Vagina (tissue), 2 donors: ENCODE results near the gene ADGRV1. TPM values are rescaled to one million over a fixed set of nuclear protein-coding genes. Genes with fewer than 3 reads are reported as not detected.

Source experiments
- DNase-seq, 2 donors: peaks; one replicate each; pipeline ENCODE4 v3.0.0-alpha.2; 2017; ENCODE audit errors: extremely low spot score in 2 of 2
- H3K27ac ChIP-seq: fragments of 200-600 bp; sonication (generic); one replicate; pipeline ENCODE4 v1.5.1; 2019
- H3K27me3 ChIP-seq: fragments of 200-600 bp; sonication (generic); one replicate; pipeline ENCODE4 v1.5.1; 2019
- H3K36me3 ChIP-seq, 2 donors: fragments of 200-600 bp; sonication (generic); one replicate each; pipeline ENCODE4 v1.5.1; 2017 to 2019
- H3K4me1 ChIP-seq: fragments of 200-600 bp; sonication (generic); one replicate; pipeline ENCODE4 v1.5.1; 2019
- H3K4me3 ChIP-seq, 2 donors: fragments of 200-600 bp; sonication (generic); 1 replicate in 1 of 2; 2 replicates in 1 of 2; pipeline ENCODE4 v1.5.1; 2016 to 2019
- H3K9me3 ChIP-seq: fragments of 200-600 bp; sonication (generic); one replicate; pipeline ENCODE4 v1.5.1; 2019
- POLR2A ChIP-seq, 2 donors: fragments of 450-650 bp; IDR thresholded peaks; one replicate each; pipeline ENCODE4 v1.6.1; 2017; ENCODE audit warnings: antibody characterized with exemption in 2 of 2, mild to moderate bottlenecking in 2 of 2, moderate library complexity in 2 of 2
- POLR2AphosphoS5 ChIP-seq, 2 donors: sonication (generic); formaldehyde crosslinking; IDR thresholded peaks; one replicate each; pipeline ENCODE4 v1.9.0; 2017; ENCODE audit warnings: antibody characterized with exemption in 2 of 2, mild to moderate bottlenecking in 2 of 2, low read depth in 1 of 2; ENCODE audit not compliant: insufficient read depth in 1 of 2
- intact Hi-C: fragments of 100-400 bp; cut with DNase I; formaldehyde crosslinking; loops from one replicate; pipeline ENCODE4 v1.15.1; 2023
- total RNA-seq: library from RNA; depleted of rRNA; stranded (reverse); fragments of >200 nt; gene quantifications from one replicate; pipeline ENCODE4 v1.2.3, GENCODE V29; 2016
- TF ChIP-seq, protein P1 (sequence below), 3 experiments: fragments of 450-650 bp in 2 of 3; fragments of 200-600 bp in 1 of 3; sonication (generic) in 1 of 3; IDR thresholded peaks; one replicate each; pipeline ENCODE4 v1.5.1; 2017 to 2019; ENCODE audit warnings: antibody characterized with exemption in 3 of 3, mild to moderate bottlenecking in 2 of 3, moderate library complexity in 2 of 3

Gene ADGRV1
- total RNA-seq, 1 donor from 2014 or later: 10.6 TPM

DNA sequence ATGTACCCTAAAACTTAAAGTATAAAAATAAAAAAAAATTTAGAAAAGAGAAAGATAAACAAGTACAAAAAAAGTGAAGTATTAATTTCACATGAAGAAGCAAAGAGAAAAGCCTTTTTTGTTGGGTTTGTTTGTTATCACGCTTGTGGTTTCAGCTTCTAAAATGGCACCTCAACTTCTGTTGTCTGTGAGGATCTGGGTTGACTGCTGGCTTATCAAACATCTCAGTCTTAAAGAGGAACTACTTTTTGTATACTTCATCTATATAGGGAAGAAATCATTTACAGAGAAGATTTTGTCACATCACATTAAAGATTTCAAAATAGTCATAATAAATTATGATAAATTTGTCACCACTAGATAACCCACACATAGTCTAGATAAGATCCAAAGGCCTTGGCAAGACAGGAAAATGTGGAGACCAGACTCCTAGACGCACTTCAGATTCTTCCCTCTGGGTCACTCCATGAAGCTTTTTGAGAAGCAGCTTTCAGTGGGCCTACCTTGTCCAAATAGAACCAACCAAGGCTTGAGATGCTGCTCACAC is 8.8 kb upstream of the ADGRV1 start:
- Histone ChIP-seq H3K27me3 (no peaks in the 10 kb centered on the region), H3K36me3 (no peaks in the 10 kb centered on the region), H3K4me3 (no peak overlapping the region), H3K27ac (no peak overlapping the region), H3K9me3 (no peaks in the 10 kb centered on the region), H3K4me1 (no peaks in the 10 kb centered on the region)
- no peak for TF ChIP-seq POLR2A (IDR thresholded peaks at IDR 0.05)
- TF ChIP-seq, protein P1, sequence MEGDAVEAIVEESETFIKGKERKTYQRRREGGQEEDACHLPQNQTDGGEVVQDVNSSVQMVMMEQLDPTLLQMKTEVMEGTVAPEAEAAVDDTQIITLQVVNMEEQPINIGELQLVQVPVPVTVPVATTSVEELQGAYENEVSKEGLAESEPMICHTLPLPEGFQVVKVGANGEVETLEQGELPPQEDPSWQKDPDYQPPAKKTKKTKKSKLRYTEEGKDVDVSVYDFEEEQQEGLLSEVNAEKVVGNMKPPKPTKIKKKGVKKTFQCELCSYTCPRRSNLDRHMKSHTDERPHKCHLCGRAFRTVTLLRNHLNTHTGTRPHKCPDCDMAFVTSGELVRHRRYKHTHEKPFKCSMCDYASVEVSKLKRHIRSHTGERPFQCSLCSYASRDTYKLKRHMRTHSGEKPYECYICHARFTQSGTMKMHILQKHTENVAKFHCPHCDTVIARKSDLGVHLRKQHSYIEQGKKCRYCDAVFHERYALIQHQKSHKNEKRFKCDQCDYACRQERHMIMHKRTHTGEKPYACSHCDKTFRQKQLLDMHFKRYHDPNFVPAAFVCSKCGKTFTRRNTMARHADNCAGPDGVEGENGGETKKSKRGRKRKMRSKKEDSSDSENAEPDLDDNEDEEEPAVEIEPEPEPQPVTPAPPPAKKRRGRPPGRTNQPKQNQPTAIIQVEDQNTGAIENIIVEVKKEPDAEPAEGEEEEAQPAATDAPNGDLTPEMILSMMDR (IDR thresholded peaks at IDR 0.05): no peak
- TF ChIP-seq POLR2AphosphoS5 (IDR thresholded peaks at IDR 0.05; ENCODE audit: insufficient read depth in 1 of 2, low read depth in 1 of 2): no peak
- intact Hi-C loops: no loop called here
- DNase-seq: no peak

- no peaks in the 10 kb centered on the region for H3K4me1 ChIP-seq
- H3K4me3 ChIP-seq: no peak overlapping the region
- DNase-seq: no peak
- H3K27me3 ChIP-seq: no peaks in the 10 kb centered on the region
- no peak overlapping the region for H3K27ac ChIP-seq
- TF ChIP-seq, protein P1 (IDR thresholded peaks at IDR 0.05): no peak
- TF ChIP-seq POLR2AphosphoS5 (IDR thresholded peaks at IDR 0.05; ENCODE audit: insufficient read depth in 1 of 2, low read depth in 1 of 2) (no peak), POLR2A (IDR thresholded peaks at IDR 0.05) (no peak)
- no peaks in the 10 kb centered on the region for H3K36me3 ChIP-seq
- intact Hi-C loops: no loop called here
- H3K9me3 ChIP-seq: no peaks in the 10 kb centered on the region
These were observed 7.6 kb upstream of the ADGRV1 start for GRCh38 chr5:90550963-90551362.

GRCh38 chr5:90551376-90551775 is 7.2 kb upstream of the ADGRV1 start:
- Histone ChIP-seq H3K27me3 (no peaks in the 10 kb centered on the region), H3K4me3 (no peak overlapping the region), H3K9me3 (no peaks in the 10 kb centered on the region), H3K27ac (no peak overlapping the region), H3K4me1 (no peaks in the 10 kb centered on the region), H3K36me3 (no peaks in the 10 kb centered on the region)
- TF ChIP-seq, protein P1 (IDR thresholded peaks at IDR 0.05): no peak
- TF ChIP-seq POLR2A (IDR thresholded peaks at IDR 0.05) (no peak), POLR2AphosphoS5 (IDR thresholded peaks at IDR 0.05; ENCODE audit: insufficient read depth in 1 of 2, low read depth in 1 of 2) (no peak)
- intact Hi-C loops: no loop called here
- no peak for DNase-seq

DNA sequence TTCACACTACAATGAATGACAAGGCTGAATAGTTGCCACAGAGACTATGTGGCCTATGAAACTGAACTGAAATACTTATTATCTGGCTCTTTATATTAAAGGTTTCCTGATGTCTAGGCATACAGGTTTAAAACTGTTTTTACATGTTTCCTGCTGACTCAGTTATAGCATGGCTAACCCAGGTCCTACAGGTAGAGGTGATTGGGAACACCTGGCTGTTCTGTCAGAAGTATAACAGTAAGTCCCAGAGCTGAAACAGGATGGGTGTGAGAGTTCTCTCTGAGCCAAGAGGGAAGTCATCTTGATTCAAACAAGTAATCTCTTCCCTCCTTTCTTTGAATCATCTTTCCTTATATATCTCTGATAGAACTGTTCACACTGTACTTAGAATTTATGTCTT is 4.9 kb upstream of the ADGRV1 start:
- Histone ChIP-seq H3K27me3 (no peaks in the 10 kb centered on the region), H3K4me1 (peaks cover 8% of the 10 kb centered on the region), H3K36me3 (no peaks in the 10 kb centered on the region), H3K4me3 (no peak overlapping the region), H3K27ac (no peak overlapping the region), H3K9me3 (no peaks in the 10 kb centered on the region)
- intact Hi-C loops: no loop called here
- no peak for DNase-seq
- TF ChIP-seq POLR2A (IDR thresholded peaks at IDR 0.05): no peak
- TF ChIP-seq, protein P1 (IDR thresholded peaks at IDR 0.05): no peak
- TF ChIP-seq POLR2AphosphoS5 (IDR thresholded peaks at IDR 0.05; ENCODE audit: insufficient read depth in 1 of 2, low read depth in 1 of 2): no peak

DNA sequence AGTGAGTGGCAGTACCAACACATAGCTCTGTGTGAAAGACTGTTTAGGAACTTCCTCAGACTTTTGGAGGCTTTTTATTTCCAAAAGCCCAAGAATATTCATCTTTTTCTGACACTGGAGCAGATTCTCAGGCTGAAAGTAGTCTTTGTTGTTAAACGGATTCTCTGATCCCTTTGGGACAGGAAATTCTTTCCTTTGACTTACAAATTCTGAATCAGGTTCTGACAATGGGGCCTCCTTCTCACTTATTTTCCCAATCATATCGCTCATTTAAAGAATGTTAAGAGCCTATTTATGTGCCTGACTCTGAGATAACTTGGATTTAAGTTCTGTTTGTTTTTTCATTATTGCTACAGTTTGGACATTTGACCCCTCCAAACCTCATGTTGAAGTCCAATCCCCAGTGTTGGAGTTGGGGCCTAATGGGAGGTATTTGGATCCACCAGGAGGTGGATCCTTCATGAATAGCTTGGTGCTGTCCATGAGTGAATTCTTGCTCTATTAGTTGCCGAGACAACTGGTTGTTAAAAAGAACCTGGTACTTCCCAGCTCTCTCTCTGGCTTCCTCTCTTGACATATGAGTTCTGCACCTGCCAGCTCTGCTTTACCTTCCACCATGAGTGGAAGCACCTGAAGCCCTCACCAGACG is 4.1 kb upstream of the ADGRV1 start:
- intact Hi-C loops: no loop called here
- peaks cover 13% of the 10 kb centered on the region for H3K4me1 ChIP-seq

More for the DNA sequence above, 4.1 kb upstream of the ADGRV1 start:
- no peak for TF ChIP-seq POLR2AphosphoS5 (IDR thresholded peaks at IDR 0.05; ENCODE audit: insufficient read depth in 1 of 2, low read depth in 1 of 2)
- TF ChIP-seq POLR2A (IDR thresholded peaks at IDR 0.05): no peak
- TF ChIP-seq, protein P1 (IDR thresholded peaks at IDR 0.05): no peak
- H3K9me3 ChIP-seq: no peaks in the 10 kb centered on the region
- DNase-seq: no peak
- H3K27ac ChIP-seq: no peak overlapping the region
- no peaks in the 10 kb centered on the region for H3K36me3 ChIP-seq
- H3K27me3 ChIP-seq: no peaks in the 10 kb centered on the region
- no peak overlapping the region for H3K4me3 ChIP-seq
